Lower lobe of right lung (tissue), 2 donors: ENCODE results near the gene CD81. TPM values are rescaled to one million over a fixed set of nuclear protein-coding genes. Genes with fewer than 3 reads are reported as not detected.

Source experiments
- ATAC-seq, 2 donors: fragments of 200-7000 bp; cut with Tn5 transposase; one replicate each; pipeline ENCODE4 v1.9.1; 2020 to 2022; ENCODE audit warnings: mild to moderate bottlenecking in 2 of 2, moderate library complexity in 2 of 2
- DNase-seq: peaks from one replicate; pipeline ENCODE4 v3.0.0-alpha.2; 2020
- H3K27ac ChIP-seq: fragments of 200-600 bp; one replicate; pipeline ENCODE4 v1.8.0; 2022
- H3K27me3 ChIP-seq: fragments of 200-600 bp; one replicate; pipeline ENCODE4 v1.8.0; 2022; ENCODE audit warnings: low read depth
- H3K36me3 ChIP-seq: fragments of 200-600 bp; one replicate; pipeline ENCODE4 v1.8.0; 2022; ENCODE audit warnings: mild to moderate bottlenecking
- H3K4me1 ChIP-seq: fragments of 200-600 bp; one replicate; pipeline ENCODE4 v1.8.0; 2022
- H3K4me3 ChIP-seq: fragments of 200-600 bp; one replicate; pipeline ENCODE4 v1.8.0; 2022; ENCODE audit warnings: mild to moderate bottlenecking
- H3K9me3 ChIP-seq: fragments of 200-600 bp; one replicate; pipeline ENCODE4 v1.8.0; 2022
- intact Hi-C: fragments of 100-400 bp; cut with DNase I; formaldehyde crosslinking; loops from one replicate; pipeline ENCODE4 v1.11.0; 2022
- total RNA-seq: library from RNA; stranded (reverse); fragmentation: NEBNext Ultra II Directional; extraction: Animal tissue kit (Norgen Biotek cat#: 25700); gene quantifications from one replicate; pipeline ENCODE4 v1.2.1, GENCODE V29; 2021
- TF ChIP-seq, protein P1 (sequence below): fragments of 200-600 bp; IDR thresholded peaks from one replicate; pipeline ENCODE4 v1.8.0; 2022; ENCODE audit warnings: antibody characterized with exemption, mild to moderate bottlenecking
- donor health status: DM: no; HTN: yes; CAD: no; lungs with severe emphysema.

Gene CD81
- total RNA-seq, 1 donor from 2014 or later: 850 TPM

GRCh38 chr11:2428322-2428795 is 51.2 kb downstream of the CD81 start:
- DNase-seq (peak; percentile 86), ATAC-seq (peak; percentile 82 to 90)
- no peaks in the 10 kb centered on the region for H3K9me3 ChIP-seq
- H3K4me3 ChIP-seq: no peak overlapping the region
- intact Hi-C loops: loop anchor here (5.0 to 10.0 kb wide), 2 partner anchors 104 to 124 kb away; partner anchors contain the start of genes C11orf21 and TSPAN32
- no peaks in the 10 kb centered on the region for H3K27me3 ChIP-seq
- no peak overlapping the region for H3K27ac ChIP-seq
- TF ChIP-seq, protein P1, sequence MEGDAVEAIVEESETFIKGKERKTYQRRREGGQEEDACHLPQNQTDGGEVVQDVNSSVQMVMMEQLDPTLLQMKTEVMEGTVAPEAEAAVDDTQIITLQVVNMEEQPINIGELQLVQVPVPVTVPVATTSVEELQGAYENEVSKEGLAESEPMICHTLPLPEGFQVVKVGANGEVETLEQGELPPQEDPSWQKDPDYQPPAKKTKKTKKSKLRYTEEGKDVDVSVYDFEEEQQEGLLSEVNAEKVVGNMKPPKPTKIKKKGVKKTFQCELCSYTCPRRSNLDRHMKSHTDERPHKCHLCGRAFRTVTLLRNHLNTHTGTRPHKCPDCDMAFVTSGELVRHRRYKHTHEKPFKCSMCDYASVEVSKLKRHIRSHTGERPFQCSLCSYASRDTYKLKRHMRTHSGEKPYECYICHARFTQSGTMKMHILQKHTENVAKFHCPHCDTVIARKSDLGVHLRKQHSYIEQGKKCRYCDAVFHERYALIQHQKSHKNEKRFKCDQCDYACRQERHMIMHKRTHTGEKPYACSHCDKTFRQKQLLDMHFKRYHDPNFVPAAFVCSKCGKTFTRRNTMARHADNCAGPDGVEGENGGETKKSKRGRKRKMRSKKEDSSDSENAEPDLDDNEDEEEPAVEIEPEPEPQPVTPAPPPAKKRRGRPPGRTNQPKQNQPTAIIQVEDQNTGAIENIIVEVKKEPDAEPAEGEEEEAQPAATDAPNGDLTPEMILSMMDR: peak; percentile 91
- no peaks in the 10 kb centered on the region for H3K36me3 ChIP-seq
- H3K4me1 ChIP-seq: no peaks in the 10 kb centered on the region

- DNase-seq (no peak), ATAC-seq (no peak)
- H3K4me1 ChIP-seq: no peaks in the 10 kb centered on the region
- intact Hi-C loops: no loop called here
- H3K36me3 ChIP-seq: no peaks in the 10 kb centered on the region
- TF ChIP-seq, protein P1: no peak
- H3K9me3 ChIP-seq: no peaks in the 10 kb centered on the region
- H3K4me3 ChIP-seq: no peak overlapping the region
- H3K27me3 ChIP-seq: no peaks in the 10 kb centered on the region
- no peak overlapping the region for H3K27ac ChIP-seq
These were observed 54.3 kb downstream of the CD81 start for GRCh38 chr11:2431395-2431794.

GRCh38 chr11:2432171-2432621 is 55.1 kb downstream of the CD81 start:
- Histone ChIP-seq H3K9me3 (no peaks in the 10 kb centered on the region), H3K27me3 (no peaks in the 10 kb centered on the region), H3K4me1 (no peaks in the 10 kb centered on the region), H3K27ac (no peak overlapping the region), H3K36me3 (no peaks in the 10 kb centered on the region), H3K4me3 (no peak overlapping the region)
- DNase-seq (peak; percentile 37), ATAC-seq (no peak)
- intact Hi-C loops: no loop called here
- TF ChIP-seq, protein P1: no peak

GRCh38 chr11:2432628-2433071 is 55.5 kb downstream of the CD81 start:
- peak; percentile 31 for DNase-seq
- no peak overlapping the region for H3K27ac ChIP-seq
- no peaks in the 10 kb centered on the region for H3K36me3 ChIP-seq
- TF ChIP-seq, protein P1: no peak
- ATAC-seq: no peak
- no peak overlapping the region for H3K4me3 ChIP-seq
- no peaks in the 10 kb centered on the region for H3K4me1 ChIP-seq
- intact Hi-C loops: no loop called here
- H3K27me3 ChIP-seq: no peaks in the 10 kb centered on the region
- H3K9me3 ChIP-seq: no peaks in the 10 kb centered on the region

DNA sequence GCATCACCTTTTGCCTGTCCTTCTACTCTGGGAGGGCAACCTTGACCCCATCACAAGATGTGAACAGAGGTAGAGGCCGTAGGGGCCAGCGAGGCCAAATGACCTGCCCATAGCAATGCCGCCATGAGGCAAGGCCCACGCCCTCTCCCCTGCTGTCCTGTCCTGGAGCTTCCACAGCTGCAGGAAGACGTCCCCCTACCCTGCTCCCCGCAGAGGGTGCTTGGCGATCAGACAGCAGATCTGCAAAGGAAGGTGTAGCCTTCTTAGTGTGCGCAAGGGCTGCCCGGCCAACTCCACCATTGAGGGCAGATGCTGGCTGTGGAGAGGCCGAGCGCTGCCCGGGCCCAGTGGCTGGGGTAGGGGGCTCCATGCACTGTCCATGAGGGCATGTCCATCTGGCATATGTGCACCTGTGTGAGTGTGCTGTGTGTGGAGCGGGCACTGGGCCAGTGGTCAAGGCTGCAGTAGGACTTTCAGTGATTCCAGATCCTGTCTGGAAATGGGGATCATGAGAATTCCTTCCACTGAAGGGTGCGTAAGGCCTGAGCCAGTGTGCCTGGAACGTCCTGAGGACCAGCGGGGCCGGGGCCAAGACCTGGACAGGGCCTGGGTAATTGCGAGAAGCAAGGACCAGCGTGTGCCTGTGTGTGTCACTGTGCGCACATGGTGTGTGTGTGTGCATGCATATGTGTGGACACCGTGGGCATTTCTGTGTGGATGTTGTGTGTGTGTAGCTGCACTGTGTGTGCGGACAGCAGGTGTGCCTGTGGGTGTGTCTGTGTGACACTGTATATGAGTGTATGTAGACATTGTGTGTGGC is 56.2 kb downstream of the CD81 start:
- ATAC-seq (no peak), DNase-seq (peak; percentile 42)
- Histone ChIP-seq H3K27ac (no peak overlapping the region), H3K36me3 (no peaks in the 10 kb centered on the region), H3K4me3 (no peak overlapping the region), H3K9me3 (no peaks in the 10 kb centered on the region), H3K27me3 (no peaks in the 10 kb centered on the region), H3K4me1 (no peaks in the 10 kb centered on the region)
- intact Hi-C loops: no loop called here
- TF ChIP-seq, protein P1: no peak
